Calu3 (cell line): ENCODE data around the gene IL25. TPM values are rescaled to one million over a fixed set of nuclear protein-coding genes. Genes with fewer than 3 reads are reported as not detected.

ENCODE experiments used
- BruUV-seq: library from RNA; stranded (reverse); fragments of 400-500 nt; replicated peaks from 2 replicates; lab custom pipeline; 2021; lab: Mats Ljungman, UMichigan
- CTCF ChIA-PET: fragments of 300-600 bp; sonication (Branson Sonifier 250); formaldehyde crosslinking; loops from one replicate; lab custom pipeline; 2022; ENCODE audit warnings: antibody characterized with exemption; lab: Charles Lee
- DNase-seq: peaks from one replicate; pipeline ENCODE4 v3.0.0; 2022
- H3K27ac Mint-ChIP-seq: one replicate; pipeline ENCODE4 v1.8.0; 2022; ENCODE audit warnings: mixed read lengths; ENCODE audit not compliant: unreplicated experiment
- H3K27me3 Mint-ChIP-seq: one replicate; pipeline ENCODE4 v1.8.0; 2022; ENCODE audit warnings: mixed read lengths; ENCODE audit not compliant: unreplicated experiment
- H3K36me3 Mint-ChIP-seq: one replicate; pipeline ENCODE4 v1.8.0; 2022; ENCODE audit warnings: mild to moderate bottlenecking, moderate library complexity, mixed read lengths; ENCODE audit not compliant: insufficient read depth, unreplicated experiment
- H3K4me1 Mint-ChIP-seq: one replicate; pipeline ENCODE4 v1.8.0; 2022; ENCODE audit warnings: mild to moderate bottlenecking, low read depth, mixed read lengths; ENCODE audit not compliant: unreplicated experiment
- H3K4me3 Mint-ChIP-seq: one replicate; pipeline ENCODE4 v1.8.0; 2022; ENCODE audit warnings: mild to moderate bottlenecking, low read depth, moderate library complexity, mixed read lengths; ENCODE audit not compliant: unreplicated experiment
- H3K9me3 Mint-ChIP-seq: one replicate; pipeline ENCODE4 v1.8.0; 2022; ENCODE audit warnings: low read depth, mixed read lengths; ENCODE audit not compliant: unreplicated experiment
- CTCF ChIP-seq: fragments of 200-600 bp; IDR thresholded peaks from one replicate; pipeline ENCODE4 v1.8.0; 2022; ENCODE audit warnings: antibody characterized with exemption; ENCODE audit not compliant: unreplicated experiment
- intact Hi-C: fragments of 100-400 bp; cut with micrococcal nuclease; formaldehyde crosslinking; loops from one replicate; pipeline ENCODE4 v1.10.0; 2022; ENCODE audit not compliant: unreplicated experiment
- total RNA-seq: library from RNA; stranded (reverse); gene quantifications from 2 replicates; pipeline ENCODE4 v1.2.3, GENCODE V29; 2022

The IL25 gene
- total RNA-seq, 1 experiment from 2014 or later, result not detected

GRCh38 chr14:23392613-23393012 is 20.0 kb downstream of the IL25 start:
- Mint-ChIP-seq H3K27me3 (peaks cover 92% of the 10 kb centered on the region), H3K4me1 (no peaks in the 10 kb centered on the region), H3K4me3 (no peak overlapping the region), H3K36me3 (no peaks in the 10 kb centered on the region), H3K9me3 (no peaks in the 10 kb centered on the region), H3K27ac (no peak overlapping the region)
- TF ChIP-seq CTCF, result no peak
- no TSS peak for BruUV-seq
- intact Hi-C loops, result no loop called here
- CTCF ChIA-PET, result interaction anchor here (0.6 to 1.1 kb wide), 2 partner anchors 22 to 44 kb away, joined by 4 to 6 read pairs; no protein-coding TSS in a partner anchor
- DNase-seq, result no peak

- BruUV-seq, result no TSS peak
- intact Hi-C loops, result no loop called here
- H3K4me1 Mint-ChIP-seq, result no peaks in the 10 kb centered on the region
- CTCF ChIA-PET, result interaction anchor here (0.7 kb wide), 1 partner anchor 124 kb away, joined by 5 read pairs; no protein-coding TSS in a partner anchor
- no peak for TF ChIP-seq CTCF
- H3K27ac Mint-ChIP-seq, result no peak overlapping the region
- H3K9me3 Mint-ChIP-seq, result no peaks in the 10 kb centered on the region
- DNase-seq, result no peak
- H3K36me3 Mint-ChIP-seq, result no peaks in the 10 kb centered on the region
- no peak overlapping the region for H3K4me3 Mint-ChIP-seq
- H3K27me3 Mint-ChIP-seq, result peaks cover 88% of the 10 kb centered on the region
Observed at GRCh38 chr14:23396126-23396525, 23.5 kb downstream of the IL25 start.

- Mint-ChIP-seq H3K27me3 (peaks cover 88% of the 10 kb centered on the region), H3K4me3 (no peak overlapping the region), H3K36me3 (no peaks in the 10 kb centered on the region), H3K4me1 (no peaks in the 10 kb centered on the region), H3K9me3 (no peaks in the 10 kb centered on the region), H3K27ac (no peak overlapping the region)
- CTCF ChIA-PET, result interaction anchor here (0.9 kb wide), 1 partner anchor 17 kb away, joined by 3 read pairs; no protein-coding TSS in a partner anchor
- intact Hi-C loops, result no loop called here
- BruUV-seq, result no TSS peak
- no peak for DNase-seq
- TF ChIP-seq CTCF, result no peak
Observed at GRCh38 chr14:23396781-23397407, 24.3 kb downstream of the IL25 start.

- Mint-ChIP-seq H3K4me3 (no peak overlapping the region), H3K4me1 (no peaks in the 10 kb centered on the region), H3K27me3 (peaks cover 88% of the 10 kb centered on the region), H3K27ac (no peak overlapping the region), H3K9me3 (no peaks in the 10 kb centered on the region), H3K36me3 (no peaks in the 10 kb centered on the region)
- no peak for DNase-seq
- TF ChIP-seq CTCF, result no peak
- CTCF ChIA-PET, result no interaction called here
- BruUV-seq, result no TSS peak
- intact Hi-C loops, result no loop called here
Observed at GRCh38 chr14:23398348-23398747, 25.7 kb downstream of the IL25 start.
